ENCODE measurements around the gene THAP2.

The THAP2 gene

GRCh38 chr12:71710276-71711125, 46.4 kb downstream of the THAP2 start:
- DNase-seq = no peak

- no peak for DNase-seq
Measured at GRCh38 chr12:71718611-71719010, 54.5 kb downstream of the THAP2 start.

- no peak for DNase-seq
Measured at GRCh38 chr12:71719647-71720370, 55.7 kb downstream of the THAP2 start.

GRCh38 chr12:71721783-71722505, 57.8 kb downstream of the THAP2 start:
- no peak for DNase-seq

GRCh38 chr12:71725011-71725410, 60.9 kb downstream of the THAP2 start:
- no peak for DNase-seq

- no peak for DNase-seq
Measured at GRCh38 chr12:71726548-71726947, 62.4 kb downstream of the THAP2 start.

- no peak for DNase-seq
Measured at GRCh38 chr12:71727958-71728357, 63.9 kb downstream of the THAP2 start.
